Osteoblast (primary cell): ENCODE measurements around the gene LGALS12. TPM values are rescaled to one million over a fixed set of nuclear protein-coding genes. Genes with fewer than 3 reads are reported as not detected.

Source experiments
- DNase-seq: peaks from one replicate; pipeline ENCODE4 v3.0.0; 2011; ENCODE audit warnings: low spot score, mixed read lengths; ENCODE audit not compliant: insufficient read length; ENCODE audit errors: missing footprints
- H2AFZ ChIP-seq: 2 replicates; pipeline ENCODE4 v1.6.0; 2011; ENCODE audit warnings: mild to moderate bottlenecking, low read length
- H3K27ac ChIP-seq: 2 replicates; pipeline ENCODE4 v1.5.1; 2011; ENCODE audit warnings: mild to moderate bottlenecking, low read depth, low read length, moderate library complexity
- H3K27me3 ChIP-seq: 2 replicates; pipeline ENCODE4 v1.6.0; 2012; ENCODE audit warnings: mild to moderate bottlenecking, control low read depth, inconsistent platforms, low read length, moderate library complexity; ENCODE audit not compliant: insufficient read depth
- H3K36me3 ChIP-seq: 2 replicates; pipeline ENCODE4 v1.5.1; 2011; ENCODE audit warnings: mild to moderate bottlenecking, low read length, control low read depth, moderate library complexity; ENCODE audit not compliant: insufficient read depth
- H3K4me1 ChIP-seq: 2 replicates; pipeline ENCODE4 v1.5.1; 2011; ENCODE audit warnings: mild to moderate bottlenecking, low read length, control low read depth, moderate library complexity; ENCODE audit not compliant: insufficient read depth
- H3K4me2 ChIP-seq: 2 replicates; pipeline ENCODE4 v1.6.0; 2011; ENCODE audit warnings: mild to moderate bottlenecking, low read length; ENCODE audit not compliant: insufficient read depth
- H3K4me3 ChIP-seq: fragments of 200-600 bp; sonication (generic); 3 replicates; pipeline ENCODE4 v1.5.1; 2012; ENCODE audit warnings: mild to moderate bottlenecking, low read length, inconsistent platforms; ENCODE audit not compliant: insufficient read depth
- H3K79me2 ChIP-seq: 2 replicates; pipeline ENCODE4 v1.6.0; 2012; ENCODE audit warnings: mild to moderate bottlenecking, low read length, control low read depth, inconsistent platforms; ENCODE audit not compliant: insufficient read depth
- H3K9me3 ChIP-seq: 2 replicates; pipeline ENCODE4 v1.5.1; 2011; ENCODE audit warnings: low read depth, low read length, control low read depth
- H4K20me1 ChIP-seq: 2 replicates; pipeline ENCODE4 v1.6.0; 2012; ENCODE audit warnings: mild to moderate bottlenecking, low read length, control low read depth; ENCODE audit not compliant: insufficient read depth
- total RNA-seq: library from RNA; depleted of rRNA; stranded (reverse); fragments of >200 nt; gene quantifications from 2 replicates; pipeline ENCODE4 v1.2.3, GENCODE V29; 2012
- TF ChIP-seq, protein P1 (sequence below): IDR thresholded peaks from 2 replicates; pipeline ENCODE4 v1.5.1; 2011; ENCODE audit warnings: mild to moderate bottlenecking, low read depth, low read length, moderate library complexity; ENCODE audit errors: extremely low read depth

The LGALS12 gene
- total RNA-seq, 1 donor, result under 0.01 TPM

DNA sequence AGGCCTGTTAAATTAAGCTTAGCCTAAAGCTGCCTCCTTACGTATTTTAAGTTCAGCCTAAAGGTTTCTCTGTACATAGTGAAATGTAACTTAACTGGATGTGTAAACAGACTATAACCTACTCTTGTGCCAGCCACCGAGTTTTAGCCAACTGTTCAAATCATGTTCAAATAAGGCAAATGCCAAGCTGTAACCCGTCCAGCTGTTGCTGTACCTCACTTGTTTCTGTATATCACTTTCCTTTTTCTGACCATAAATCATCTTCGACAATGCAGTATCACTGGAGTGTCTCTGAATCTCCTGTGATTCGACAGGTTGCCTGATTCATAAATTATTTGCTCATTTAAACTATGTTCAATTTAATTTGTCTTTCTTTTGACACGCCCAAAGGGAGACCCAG, 10.9 kb upstream of the LGALS12 start:
- no peak overlapping the region for H3K27ac ChIP-seq
- peaks cover 3% of the 10 kb centered on the region for H3K4me1 ChIP-seq
- H3K27me3 ChIP-seq, result peaks cover 41% of the 10 kb centered on the region
- no peak overlapping the region for H3K4me2 ChIP-seq
- no peaks in the 10 kb centered on the region for H3K36me3 ChIP-seq
- no peak overlapping the region for H3K4me3 ChIP-seq
- H2AFZ ChIP-seq, result no peak overlapping the region
- peaks cover 2% of the 10 kb centered on the region for H3K9me3 ChIP-seq
- H3K79me2 ChIP-seq, result no peaks in the 10 kb centered on the region
- no peak for DNase-seq
- TF ChIP-seq, protein P1, sequence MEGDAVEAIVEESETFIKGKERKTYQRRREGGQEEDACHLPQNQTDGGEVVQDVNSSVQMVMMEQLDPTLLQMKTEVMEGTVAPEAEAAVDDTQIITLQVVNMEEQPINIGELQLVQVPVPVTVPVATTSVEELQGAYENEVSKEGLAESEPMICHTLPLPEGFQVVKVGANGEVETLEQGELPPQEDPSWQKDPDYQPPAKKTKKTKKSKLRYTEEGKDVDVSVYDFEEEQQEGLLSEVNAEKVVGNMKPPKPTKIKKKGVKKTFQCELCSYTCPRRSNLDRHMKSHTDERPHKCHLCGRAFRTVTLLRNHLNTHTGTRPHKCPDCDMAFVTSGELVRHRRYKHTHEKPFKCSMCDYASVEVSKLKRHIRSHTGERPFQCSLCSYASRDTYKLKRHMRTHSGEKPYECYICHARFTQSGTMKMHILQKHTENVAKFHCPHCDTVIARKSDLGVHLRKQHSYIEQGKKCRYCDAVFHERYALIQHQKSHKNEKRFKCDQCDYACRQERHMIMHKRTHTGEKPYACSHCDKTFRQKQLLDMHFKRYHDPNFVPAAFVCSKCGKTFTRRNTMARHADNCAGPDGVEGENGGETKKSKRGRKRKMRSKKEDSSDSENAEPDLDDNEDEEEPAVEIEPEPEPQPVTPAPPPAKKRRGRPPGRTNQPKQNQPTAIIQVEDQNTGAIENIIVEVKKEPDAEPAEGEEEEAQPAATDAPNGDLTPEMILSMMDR, result no peak
- no peaks in the 10 kb centered on the region for H4K20me1 ChIP-seq

DNA sequence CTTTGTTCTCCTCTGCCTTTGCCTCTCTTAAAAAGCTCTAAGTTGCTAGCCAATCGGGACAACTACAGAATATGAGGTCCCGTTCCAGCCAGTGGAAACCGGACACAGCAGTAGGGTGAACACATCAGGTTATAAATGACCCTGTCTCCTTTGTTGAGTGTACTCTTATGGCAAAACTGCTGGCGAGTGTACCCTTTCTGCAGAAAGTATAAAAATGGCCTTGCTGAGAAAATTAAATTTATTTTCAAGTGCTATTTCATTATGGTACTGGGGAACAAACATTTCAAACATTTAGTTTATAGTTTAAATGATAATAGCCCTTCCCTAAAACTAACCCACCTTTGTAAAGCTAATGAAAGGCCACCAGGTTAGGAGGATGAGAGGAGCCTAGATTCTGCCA, 6.0 kb upstream of the LGALS12 start:
- no peaks in the 10 kb centered on the region for H3K79me2 ChIP-seq
- H3K9me3 ChIP-seq, result peaks cover 2% of the 10 kb centered on the region
- DNase-seq, result no peak
- TF ChIP-seq, protein P1, result no peak
- H3K4me3 ChIP-seq, result no peak overlapping the region
- H3K27ac ChIP-seq, result no peak overlapping the region
- no peaks in the 10 kb centered on the region for H3K36me3 ChIP-seq
- no peaks in the 10 kb centered on the region for H3K4me1 ChIP-seq
- no peak overlapping the region for H3K4me2 ChIP-seq
- H4K20me1 ChIP-seq, result no peaks in the 10 kb centered on the region
- peaks cover 7% of the 10 kb centered on the region for H3K27me3 ChIP-seq
- no peak overlapping the region for H2AFZ ChIP-seq

DNA sequence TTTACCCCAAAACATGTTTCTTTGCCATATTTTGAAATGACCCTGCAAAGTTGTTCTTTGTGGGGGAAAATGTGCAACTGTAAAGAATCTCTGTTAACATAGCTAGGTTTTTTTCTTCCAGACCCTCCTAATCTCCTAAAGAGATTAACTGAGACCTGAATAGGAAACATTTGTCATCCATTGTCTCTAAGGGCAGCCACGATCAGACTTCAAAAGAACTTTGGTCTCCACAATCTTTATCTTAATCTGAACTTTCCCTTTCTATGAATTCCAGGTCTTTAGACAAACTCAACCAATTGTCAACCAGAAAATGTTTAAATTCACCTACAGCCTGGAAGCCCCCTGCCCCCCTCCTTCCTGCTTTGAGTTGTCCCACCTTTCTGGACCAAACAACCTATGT, 4.6 kb upstream of the LGALS12 start:
- DNase-seq, result no peak
- H4K20me1 ChIP-seq, result no peaks in the 10 kb centered on the region
- no peak overlapping the region for H3K27ac ChIP-seq
- no peak overlapping the region for H3K4me2 ChIP-seq
- H3K79me2 ChIP-seq, result no peaks in the 10 kb centered on the region
- TF ChIP-seq, protein P1, result no peak
- H3K9me3 ChIP-seq, result peaks cover 2% of the 10 kb centered on the region
- no peak overlapping the region for H2AFZ ChIP-seq
- H3K27me3 ChIP-seq, result peaks cover 7% of the 10 kb centered on the region
- H3K4me3 ChIP-seq, result no peak overlapping the region
- no peaks in the 10 kb centered on the region for H3K36me3 ChIP-seq
- H3K4me1 ChIP-seq, result no peaks in the 10 kb centered on the region

DNA sequence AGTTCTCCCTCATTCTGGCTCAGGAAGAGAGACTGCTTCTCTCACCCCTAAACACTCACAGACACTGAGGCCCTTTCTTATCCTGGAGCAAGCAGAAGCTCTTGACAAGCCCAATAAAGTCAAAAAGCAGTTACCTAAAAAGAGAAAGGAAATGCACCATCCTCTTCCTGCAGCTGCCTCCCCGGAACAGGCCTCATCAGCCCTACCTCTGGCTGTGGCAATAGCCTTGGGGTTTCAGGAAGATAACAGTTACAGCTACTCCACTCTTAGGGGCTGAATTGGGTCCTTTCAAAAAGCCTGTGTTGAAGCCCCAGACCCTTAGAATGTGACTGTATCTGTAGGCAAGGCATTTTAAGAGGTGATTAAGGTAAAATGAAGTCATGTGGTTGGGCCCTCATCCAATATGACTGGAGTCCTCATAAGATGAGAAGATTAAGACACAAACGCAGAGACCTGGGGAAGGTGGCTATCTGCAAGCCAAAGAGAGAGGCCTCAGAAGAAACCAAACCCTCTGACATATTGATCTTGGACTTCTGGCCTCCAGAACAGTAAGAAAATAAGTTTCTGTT, 3.5 kb upstream of the LGALS12 start:
- H3K27me3 ChIP-seq, result peaks cover 4% of the 10 kb centered on the region
- no peak overlapping the region for H3K4me2 ChIP-seq
- DNase-seq, result no peak
- H3K79me2 ChIP-seq, result no peaks in the 10 kb centered on the region
- TF ChIP-seq, protein P1, result no peak
- H3K36me3 ChIP-seq, result no peaks in the 10 kb centered on the region
- no peak overlapping the region for H3K4me3 ChIP-seq
- H4K20me1 ChIP-seq, result no peaks in the 10 kb centered on the region
- H3K4me1 ChIP-seq, result no peaks in the 10 kb centered on the region
- peaks cover 2% of the 10 kb centered on the region for H3K9me3 ChIP-seq
- H2AFZ ChIP-seq, result no peak overlapping the region
- no peak overlapping the region for H3K27ac ChIP-seq
